GM12892 (cell line): ENCODE results near the gene RAB4B.

Source experiments
- POLR2A ChIP-seq: IDR thresholded peaks from 2 replicates; pipeline ENCODE4 v1.6.1; 2011; ENCODE audit warnings: low read depth, low read length, control low read depth
- POLR2AphosphoS5 ChIP-seq: IDR thresholded peaks from 2 replicates; pipeline ENCODE4 v1.6.1; 2011; ENCODE audit warnings: low read depth, low read length, control low read depth
- TAF1 ChIP-seq: IDR thresholded peaks from 2 replicates; pipeline ENCODE4 v1.6.1; 2011; ENCODE audit warnings: low read depth, mild to moderate bottlenecking, control low read depth, low read length, borderline replicate concordance

DNA sequence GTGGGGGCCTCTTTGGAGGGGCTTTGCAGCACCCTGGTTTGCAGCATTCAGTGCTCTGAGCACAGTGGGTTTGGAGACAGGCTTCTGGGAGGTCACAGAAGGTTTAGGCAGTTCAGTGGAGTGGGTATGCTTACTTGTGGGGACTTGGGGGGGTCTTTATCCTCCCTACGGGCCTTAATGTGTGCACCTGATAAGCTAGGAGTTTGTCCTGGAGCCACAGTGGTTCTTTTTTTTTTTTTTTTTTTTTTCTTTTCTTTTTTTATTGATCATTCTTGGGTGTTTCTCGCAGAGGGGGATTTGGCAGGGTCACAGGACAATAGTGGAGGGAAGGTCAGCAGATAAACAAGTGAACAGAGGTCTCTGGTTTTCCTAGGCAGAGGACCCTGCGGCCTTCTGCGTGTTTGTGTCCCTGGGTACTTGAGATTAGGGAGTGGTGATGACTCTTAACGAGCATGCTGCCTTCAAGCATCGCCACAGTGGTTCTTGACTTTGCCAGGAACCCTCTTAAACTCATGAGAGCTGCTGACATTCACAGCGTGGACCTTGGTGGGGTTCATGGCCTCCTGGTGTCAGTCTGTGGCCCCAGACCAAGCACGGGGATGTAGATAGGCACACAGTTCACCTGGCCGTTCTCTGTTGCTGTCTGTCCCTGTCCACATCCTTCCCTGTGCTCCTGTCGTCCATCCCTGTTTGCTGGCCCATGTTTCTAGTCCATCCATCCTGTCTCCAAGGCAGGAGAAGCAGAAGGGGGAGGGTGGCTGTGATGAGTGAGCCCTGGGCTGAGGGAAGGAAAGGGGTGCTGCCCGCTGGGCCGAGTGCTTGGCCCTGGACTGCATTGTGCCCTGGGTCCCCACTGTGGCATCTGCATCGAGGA, 23.6 kb downstream of the RAB4B start:
- TF ChIP-seq POLR2A (no peak), TAF1 (no peak), POLR2AphosphoS5 (no peak)
